ENCODE measurements around the gene FNDC3B. TPM values are rescaled to one million over a fixed set of nuclear protein-coding genes. Genes with fewer than 3 reads are reported as not detected.
A peak's percentile ranks its signal among the peaks of the same experiment; 100 is the strongest.

FNDC3B gene
- polyA plus RNA-seq, 1 donor, result 25.9 TPM

- peaks cover 32% of the 10 kb centered on the region for H3K4me1 ChIP-seq (ENCODE audit: control insufficient read depth, insufficient read depth, low read length)
- H3K27me3 ChIP-seq (ENCODE audit: control insufficient read depth, insufficient read depth, low read length), result no peaks in the 10 kb centered on the region
- H3K36me3 ChIP-seq (ENCODE audit: control insufficient read depth, insufficient read depth, low read length), result no peaks in the 10 kb centered on the region
- H3K9me3 ChIP-seq (ENCODE audit: control insufficient read depth, low read depth, low read length), result no peaks in the 10 kb centered on the region
- no peak for DNase-seq
- peak overlapping the region; percentile 92 for H3K27ac ChIP-seq (ENCODE audit: low read length)
- H3K4me3 ChIP-seq (ENCODE audit: low read length), result no peak overlapping the region
- WGBS (ENCODE audit: insufficient coverage, low lambda C conversion rate), result no CpG with 5 or more reads among the region's 1 CpG
Measured at GRCh38 chr3:172065527-172065926, 26.1 kb downstream of the FNDC3B start.

DNA sequence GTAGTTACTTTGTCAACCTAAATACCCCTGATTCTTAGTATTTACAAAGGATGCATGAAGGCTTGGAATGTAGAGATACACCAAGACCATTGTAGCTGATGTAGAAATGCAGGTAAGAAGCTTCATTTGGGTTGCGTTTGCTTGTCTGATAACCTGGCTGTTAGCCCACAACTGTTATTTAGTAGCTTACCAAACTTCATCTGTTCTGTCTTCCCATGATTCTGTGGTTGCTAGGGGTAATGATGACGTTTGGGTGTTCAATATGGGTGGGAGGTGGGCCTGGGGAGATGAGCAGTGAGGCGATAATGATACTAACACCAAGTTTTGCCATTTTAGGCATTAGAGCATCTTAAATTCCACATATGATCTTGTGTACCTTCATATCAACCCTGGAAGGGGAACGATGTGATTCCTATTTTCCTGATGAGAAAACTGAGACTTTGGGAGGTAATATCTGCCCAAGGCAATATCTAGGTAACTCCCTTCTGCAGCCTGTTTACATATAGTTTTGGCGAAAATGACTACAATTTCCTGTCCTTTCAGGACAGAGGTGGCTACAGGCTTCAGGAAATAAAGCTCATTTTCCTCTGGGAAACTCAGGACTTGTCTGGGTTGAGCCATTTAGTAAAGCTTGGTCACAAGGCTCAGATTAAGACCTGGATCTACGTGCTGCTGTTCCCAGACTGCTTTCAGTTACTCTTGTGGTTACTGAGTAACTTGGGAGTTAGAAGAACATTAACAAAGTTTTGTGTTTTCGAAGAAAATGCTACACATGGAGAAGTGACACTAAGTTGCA is 26.8 kb downstream of the FNDC3B start:
- peak overlapping the region; percentile 92 for H3K27ac ChIP-seq (ENCODE audit: low read length)
- no peak overlapping the region for H3K4me3 ChIP-seq (ENCODE audit: low read length)
- H3K36me3 ChIP-seq (ENCODE audit: control insufficient read depth, insufficient read depth, low read length), result no peaks in the 10 kb centered on the region
- no peaks in the 10 kb centered on the region for H3K27me3 ChIP-seq (ENCODE audit: control insufficient read depth, insufficient read depth, low read length)
- H3K4me1 ChIP-seq (ENCODE audit: control insufficient read depth, insufficient read depth, low read length), result peaks cover 32% of the 10 kb centered on the region
- no CpG with 5 or more reads among the region's 7 CpGs for WGBS (ENCODE audit: insufficient coverage, low lambda C conversion rate)
- H3K9me3 ChIP-seq (ENCODE audit: control insufficient read depth, low read depth, low read length), result no peaks in the 10 kb centered on the region
- DNase-seq, result peak; percentile 80 to 91

GRCh38 chr3:172066880-172067796 is 27.8 kb downstream of the FNDC3B start:
- no peaks in the 10 kb centered on the region for H3K9me3 ChIP-seq (ENCODE audit: control insufficient read depth, low read depth, low read length)
- H3K4me1 ChIP-seq (ENCODE audit: control insufficient read depth, insufficient read depth, low read length), result peaks cover 33% of the 10 kb centered on the region
- 31% methylated on average over 3 of the region's 7 CpGs for WGBS (ENCODE audit: insufficient coverage, low lambda C conversion rate)
- peak overlapping the region; percentile 92 for H3K27ac ChIP-seq (ENCODE audit: low read length)
- no peak overlapping the region for H3K4me3 ChIP-seq (ENCODE audit: low read length)
- no peaks in the 10 kb centered on the region for H3K27me3 ChIP-seq (ENCODE audit: control insufficient read depth, insufficient read depth, low read length)
- peak in 1 of 2 donors; percentile 59 for DNase-seq
- no peaks in the 10 kb centered on the region for H3K36me3 ChIP-seq (ENCODE audit: control insufficient read depth, insufficient read depth, low read length)

DNA sequence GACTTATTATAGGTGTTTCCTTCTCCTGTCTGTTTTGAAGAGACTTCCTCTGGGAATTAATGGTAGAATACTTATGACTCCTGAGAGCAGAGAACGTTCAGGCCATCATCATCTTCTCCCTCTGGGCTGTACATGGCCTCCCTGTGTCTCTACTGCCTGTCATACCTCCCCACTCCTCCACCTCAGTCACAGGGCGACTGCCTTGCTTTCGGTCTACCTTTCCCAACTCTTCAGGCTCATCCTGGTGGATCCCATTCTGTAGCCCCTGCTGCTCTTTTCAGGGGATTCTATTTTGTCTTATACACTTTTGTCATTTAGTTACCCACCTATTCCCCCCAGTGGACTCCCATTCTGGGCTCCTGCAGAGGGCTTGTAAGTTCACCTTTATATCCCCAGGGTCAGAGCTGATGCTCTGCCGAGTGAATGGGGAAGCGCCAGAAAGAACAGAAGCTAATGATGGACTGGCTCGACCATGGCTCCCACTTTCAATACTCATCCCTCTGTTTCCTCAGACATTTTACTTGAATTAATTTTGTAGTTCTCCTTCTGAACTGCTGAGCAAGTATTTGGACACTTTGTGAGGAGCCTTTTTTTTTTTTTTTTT is 28.6 kb downstream of the FNDC3B start:
- H3K27me3 ChIP-seq (ENCODE audit: control insufficient read depth, insufficient read depth, low read length), result no peaks in the 10 kb centered on the region
- no peak overlapping the region for H3K4me3 ChIP-seq (ENCODE audit: low read length)
- peaks cover 36% of the 10 kb centered on the region for H3K4me1 ChIP-seq (ENCODE audit: control insufficient read depth, insufficient read depth, low read length)
- peak overlapping the region; percentile 92 for H3K27ac ChIP-seq (ENCODE audit: low read length)
- WGBS (ENCODE audit: insufficient coverage, low lambda C conversion rate), result 20% methylated on average over 1 of the region's 6 CpGs
- no peak for DNase-seq
- no peaks in the 10 kb centered on the region for H3K36me3 ChIP-seq (ENCODE audit: control insufficient read depth, insufficient read depth, low read length)
- no peaks in the 10 kb centered on the region for H3K9me3 ChIP-seq (ENCODE audit: control insufficient read depth, low read depth, low read length)

DNA sequence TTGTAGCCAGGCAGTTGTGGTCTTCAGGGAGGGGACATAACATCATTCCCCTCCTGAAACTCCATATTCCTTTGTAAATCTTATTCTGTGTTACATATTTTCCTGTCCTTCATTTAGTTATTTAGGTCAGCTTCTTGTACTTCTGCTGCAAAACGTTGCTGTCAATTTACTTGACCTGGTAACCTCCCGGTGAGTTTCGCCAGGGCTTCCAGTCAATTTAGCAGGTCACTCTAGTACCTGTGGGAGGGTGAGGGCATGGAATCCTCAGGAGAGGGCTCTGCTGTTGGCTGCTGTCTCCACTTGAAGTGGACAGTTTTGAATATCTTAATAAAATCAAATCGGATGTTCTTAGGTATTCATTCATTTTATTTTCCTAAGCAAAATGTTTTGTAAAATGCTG is 29.6 kb downstream of the FNDC3B start:
- DNase-seq, result no peak
- 86% methylated on average over 1 of the region's 4 CpGs for WGBS (ENCODE audit: insufficient coverage, low lambda C conversion rate)
- Histone ChIP-seq H3K27me3 (ENCODE audit: control insufficient read depth, insufficient read depth, low read length) (no peaks in the 10 kb centered on the region), H3K27ac (ENCODE audit: low read length) (no peak overlapping the region), H3K4me3 (ENCODE audit: low read length) (no peak overlapping the region), H3K4me1 (ENCODE audit: control insufficient read depth, insufficient read depth, low read length) (peaks cover 47% of the 10 kb centered on the region), H3K9me3 (ENCODE audit: control insufficient read depth, low read depth, low read length) (no peaks in the 10 kb centered on the region), H3K36me3 (ENCODE audit: control insufficient read depth, insufficient read depth, low read length) (no peaks in the 10 kb centered on the region)

DNA sequence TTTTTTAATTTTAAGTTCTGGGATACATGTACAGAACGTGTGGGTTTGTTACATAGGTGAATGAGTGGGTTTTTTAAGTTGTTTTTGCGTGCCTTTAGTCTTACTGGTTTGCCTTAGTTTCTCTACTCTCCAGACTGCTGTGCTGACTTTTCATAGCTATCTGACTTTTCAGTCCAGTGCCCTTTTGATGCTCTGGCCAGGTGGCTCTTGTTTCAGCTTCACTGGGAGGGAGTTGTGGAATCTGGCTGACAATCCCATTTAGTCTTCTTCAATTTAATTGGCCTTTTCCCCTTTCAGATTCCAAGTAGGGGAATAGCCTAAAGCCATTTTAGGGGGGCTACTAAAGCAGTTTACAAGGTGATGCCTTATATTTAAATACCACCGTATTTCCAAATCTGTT is 30.1 kb downstream of the FNDC3B start:
- Histone ChIP-seq H3K9me3 (ENCODE audit: control insufficient read depth, low read depth, low read length) (no peaks in the 10 kb centered on the region), H3K4me1 (ENCODE audit: control insufficient read depth, insufficient read depth, low read length) (peaks cover 49% of the 10 kb centered on the region), H3K36me3 (ENCODE audit: control insufficient read depth, insufficient read depth, low read length) (no peaks in the 10 kb centered on the region), H3K27ac (ENCODE audit: low read length) (no peak overlapping the region), H3K4me3 (ENCODE audit: low read length) (no peak overlapping the region), H3K27me3 (ENCODE audit: control insufficient read depth, insufficient read depth, low read length) (no peaks in the 10 kb centered on the region)
- no peak for DNase-seq
- WGBS (ENCODE audit: insufficient coverage, low lambda C conversion rate), result no CpG with 5 or more reads among the region's 3 CpGs

DNA sequence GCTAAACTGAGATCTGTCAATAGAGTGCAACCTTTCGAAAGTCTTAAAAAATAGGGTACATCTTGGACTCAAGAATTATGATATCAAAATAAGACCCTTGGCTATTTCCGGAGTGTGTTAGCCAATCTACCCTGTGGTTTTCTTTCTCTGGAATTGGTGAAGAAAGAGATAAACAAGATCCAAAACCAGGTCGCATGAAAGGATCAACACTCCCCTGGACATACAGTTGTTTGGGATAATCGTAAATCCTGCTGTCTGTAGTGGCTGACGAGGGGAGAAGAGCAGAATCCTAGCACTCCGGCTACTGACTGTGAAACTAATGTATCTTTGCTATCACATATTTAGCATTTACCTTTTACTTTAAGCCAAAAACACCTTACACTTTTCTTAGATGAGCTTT is 30.9 kb downstream of the FNDC3B start:
- H3K36me3 ChIP-seq (ENCODE audit: control insufficient read depth, insufficient read depth, low read length), result no peaks in the 10 kb centered on the region
- WGBS (ENCODE audit: insufficient coverage, low lambda C conversion rate), result no CpG with 5 or more reads among the region's 6 CpGs
- no peak overlapping the region for H3K27ac ChIP-seq (ENCODE audit: low read length)
- H3K4me3 ChIP-seq (ENCODE audit: low read length), result no peak overlapping the region
- no peak for DNase-seq
- H3K27me3 ChIP-seq (ENCODE audit: control insufficient read depth, insufficient read depth, low read length), result no peaks in the 10 kb centered on the region
- H3K4me1 ChIP-seq (ENCODE audit: control insufficient read depth, insufficient read depth, low read length), result peaks cover 49% of the 10 kb centered on the region
- H3K9me3 ChIP-seq (ENCODE audit: control insufficient read depth, low read depth, low read length), result no peaks in the 10 kb centered on the region

DNA sequence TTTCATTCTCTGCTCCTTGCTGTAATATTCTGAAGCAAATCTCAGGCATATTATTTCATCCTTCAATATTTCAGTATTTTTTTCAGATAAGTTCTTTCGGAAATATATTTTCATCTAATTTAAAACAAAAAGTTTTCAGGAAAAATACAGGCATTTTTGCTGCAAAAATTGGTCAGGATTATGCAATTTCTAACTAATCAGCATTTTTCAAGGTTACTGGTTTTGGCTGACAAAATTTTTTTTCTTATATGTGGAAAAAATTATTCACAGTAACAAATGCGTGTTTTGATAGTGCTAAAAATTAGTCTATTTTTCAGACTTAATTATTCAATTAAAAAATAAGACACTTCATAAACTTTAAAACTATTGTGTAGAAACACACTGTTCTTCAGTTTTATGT is 31.4 kb downstream of the FNDC3B start:
- H3K36me3 ChIP-seq (ENCODE audit: control insufficient read depth, insufficient read depth, low read length), result no peaks in the 10 kb centered on the region
- no peak overlapping the region for H3K4me3 ChIP-seq (ENCODE audit: low read length)
- no peaks in the 10 kb centered on the region for H3K9me3 ChIP-seq (ENCODE audit: control insufficient read depth, low read depth, low read length)
- no peak for DNase-seq
- no peak overlapping the region for H3K27ac ChIP-seq (ENCODE audit: low read length)
- no peaks in the 10 kb centered on the region for H3K27me3 ChIP-seq (ENCODE audit: control insufficient read depth, insufficient read depth, low read length)
- H3K4me1 ChIP-seq (ENCODE audit: control insufficient read depth, insufficient read depth, low read length), result peaks cover 45% of the 10 kb centered on the region
- 100% methylated on average over 1 of the region's 2 CpGs for WGBS (ENCODE audit: insufficient coverage, low lambda C conversion rate)

DNA sequence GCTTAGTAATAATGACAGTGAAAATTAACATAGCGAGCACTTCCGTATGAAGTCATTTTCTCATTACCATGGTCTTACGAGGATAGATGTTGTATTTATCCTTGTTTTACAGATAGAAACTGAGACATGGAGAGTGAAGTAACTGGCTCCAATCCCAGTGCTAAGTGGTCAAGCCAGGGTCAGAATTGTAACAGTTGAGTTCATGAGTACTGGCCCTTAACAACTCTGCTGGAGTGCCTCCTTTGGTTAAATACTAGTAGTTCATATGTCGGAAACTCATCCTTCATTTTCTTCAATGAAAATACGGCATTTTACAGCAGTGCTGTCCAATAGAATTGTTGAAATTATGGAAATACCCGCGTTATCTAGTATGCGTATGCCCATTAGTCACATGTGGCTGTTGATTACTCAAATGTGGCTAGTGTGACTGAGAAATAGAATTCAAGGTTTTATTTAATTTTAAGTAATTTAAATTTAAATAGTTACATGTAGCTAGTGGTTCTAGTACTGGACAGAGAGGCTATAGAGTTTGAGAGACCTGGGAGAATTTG is 32.5 kb downstream of the FNDC3B start:
- Histone ChIP-seq H3K4me1 (ENCODE audit: control insufficient read depth, insufficient read depth, low read length) (peaks cover 37% of the 10 kb centered on the region), H3K36me3 (ENCODE audit: control insufficient read depth, insufficient read depth, low read length) (no peaks in the 10 kb centered on the region), H3K27ac (ENCODE audit: low read length) (peak overlapping the region; percentile 63), H3K9me3 (ENCODE audit: control insufficient read depth, low read depth, low read length) (no peaks in the 10 kb centered on the region), H3K4me3 (ENCODE audit: low read length) (no peak overlapping the region), H3K27me3 (ENCODE audit: control insufficient read depth, insufficient read depth, low read length) (no peaks in the 10 kb centered on the region)
- no peak for DNase-seq
- 91% methylated on average over 5 of the region's 8 CpGs for WGBS (ENCODE audit: insufficient coverage, low lambda C conversion rate)

DNA sequence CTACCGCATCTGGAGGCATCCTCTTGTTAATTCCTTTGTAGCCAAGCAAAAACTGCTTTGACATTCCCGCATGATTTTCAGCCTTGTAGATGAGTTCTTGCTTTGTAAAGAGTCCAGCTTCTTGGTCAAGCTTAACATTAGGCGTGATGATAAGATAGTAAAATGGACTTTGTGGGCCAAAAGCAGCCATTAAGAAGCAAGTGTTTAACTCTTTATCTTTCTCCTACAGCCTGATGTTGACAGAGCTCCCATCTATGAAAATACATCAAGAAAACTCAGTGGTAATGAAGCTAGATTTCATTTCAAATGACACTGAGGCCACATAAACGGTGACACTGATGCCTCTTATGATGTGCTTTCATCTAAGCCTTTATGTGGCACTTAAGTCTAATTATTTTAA is 33.2 kb downstream of the FNDC3B start:
- Histone ChIP-seq H3K27me3 (ENCODE audit: control insufficient read depth, insufficient read depth, low read length) (no peaks in the 10 kb centered on the region), H3K27ac (ENCODE audit: low read length) (peak overlapping the region; percentile 63), H3K9me3 (ENCODE audit: control insufficient read depth, low read depth, low read length) (no peaks in the 10 kb centered on the region), H3K4me1 (ENCODE audit: control insufficient read depth, insufficient read depth, low read length) (peaks cover 32% of the 10 kb centered on the region), H3K36me3 (ENCODE audit: control insufficient read depth, insufficient read depth, low read length) (no peaks in the 10 kb centered on the region), H3K4me3 (ENCODE audit: low read length) (no peak overlapping the region)
- WGBS (ENCODE audit: insufficient coverage, low lambda C conversion rate), result 20% methylated on average over 1 of the region's 4 CpGs
- DNase-seq, result peak in 1 of 2 donors; percentile 44
